PC-9 (cell line): ENCODE results near the gene ZNF652.

Experiments used
- CTCF ChIP-seq: fragments of 200-600 bp; sonication (generic); conservative IDR thresholded peaks from 2 replicates; pipeline ENCODE4 v1.6.1; 2017; ENCODE audit warnings: mixed run types, antibody characterized with exemption, mild to moderate bottlenecking, moderate library complexity
- EZH2 ChIP-seq: fragments of 200-600 bp; sonication (generic); IDR thresholded peaks from 2 replicates; pipeline ENCODE4 v1.8.0; 2017; ENCODE audit warnings: antibody characterized with exemption, low read depth

DNA sequence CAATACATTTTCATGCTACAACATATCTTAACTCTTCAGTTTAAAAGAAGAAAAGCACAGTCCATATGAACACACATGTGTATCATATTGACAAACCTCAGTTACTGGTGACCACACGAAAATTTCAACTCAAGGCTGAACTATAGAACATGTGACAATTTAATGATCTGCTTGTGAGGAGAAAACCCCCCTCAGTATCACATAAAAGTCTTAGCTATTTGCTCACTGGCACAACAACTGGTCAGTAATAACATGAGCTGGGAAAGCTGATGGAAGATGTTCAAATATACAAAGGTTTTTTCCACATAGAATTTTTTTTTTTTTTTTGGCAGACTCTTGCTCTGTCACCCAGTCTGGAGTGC is 19.5 kb downstream of the ZNF652 start:
- no peak for TF ChIP-seq EZH2
- TF ChIP-seq CTCF, result no peak
